Measurements from ENCODE around the gene MINDY4B.

MINDY4B gene

DNA sequence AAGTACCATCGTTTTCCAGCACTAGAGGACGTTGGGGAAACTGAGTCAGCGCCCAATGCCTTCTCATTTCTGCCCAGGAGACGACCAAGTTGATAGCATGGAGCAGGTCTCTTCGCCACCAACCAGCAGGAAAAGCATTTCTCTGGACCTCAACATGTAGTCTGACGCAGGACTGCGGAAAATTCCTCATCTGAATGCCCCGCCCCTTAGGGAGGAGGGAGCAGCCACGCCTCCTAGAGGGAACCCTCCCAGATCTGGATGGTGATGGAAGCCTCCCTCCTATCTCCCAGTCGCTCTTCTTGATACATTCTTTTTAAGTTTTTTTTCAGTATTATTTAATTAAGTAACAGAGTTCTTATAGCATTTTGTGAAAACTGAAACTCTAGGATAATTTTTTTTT, 17.4 kb upstream of the MINDY4B start:
- no peaks in the 10 kb centered on the region for H3K9me3 ChIP-seq (ENCODE audit: insufficient read depth, low read depth, low read length)
- 87% methylated on average over 9 of the region's 10 CpGs for WGBS
- H3K27ac ChIP-seq (ENCODE audit: low read depth, low read length), result no peak overlapping the region
- no peak overlapping the region for H3K4me3 ChIP-seq (ENCODE audit: low read length)
- no peaks in the 10 kb centered on the region for H3K27me3 ChIP-seq (ENCODE audit: insufficient read depth, low read length)
- no peak overlapping the region for H3K9ac ChIP-seq (ENCODE audit: low read depth, low read length)
- H3K36me3 ChIP-seq (ENCODE audit: insufficient read depth, low read length), result no peaks in the 10 kb centered on the region
- no peaks in the 10 kb centered on the region for H3K4me1 ChIP-seq (ENCODE audit: insufficient read depth, low read length)

DNA sequence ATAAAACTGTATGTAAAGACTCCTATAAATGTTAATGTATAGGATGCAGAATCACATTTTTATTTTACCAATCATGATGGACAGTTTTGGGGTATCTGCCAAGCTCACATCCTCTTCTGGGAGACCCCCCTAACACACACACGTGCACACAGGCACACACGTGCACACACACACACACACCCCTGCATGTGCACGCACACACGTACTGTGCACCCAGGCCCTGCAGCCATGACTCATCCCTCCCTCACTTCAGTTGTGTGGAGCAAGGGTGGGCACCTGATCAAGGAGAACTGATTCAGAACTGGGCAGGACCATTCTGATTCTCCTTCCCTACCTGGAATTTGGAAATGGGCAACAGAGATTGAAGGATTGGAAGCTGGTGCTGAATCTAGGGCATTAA, 16.0 kb upstream of the MINDY4B start:
- H3K9me3 ChIP-seq (ENCODE audit: insufficient read depth, low read depth, low read length), result no peaks in the 10 kb centered on the region
- no peaks in the 10 kb centered on the region for H3K27me3 ChIP-seq (ENCODE audit: insufficient read depth, low read length)
- H3K36me3 ChIP-seq (ENCODE audit: insufficient read depth, low read length), result no peaks in the 10 kb centered on the region
- WGBS, result 88% methylated on average over 4 of the region's 4 CpGs
- H3K27ac ChIP-seq (ENCODE audit: low read depth, low read length), result no peak overlapping the region
- no peak overlapping the region for H3K9ac ChIP-seq (ENCODE audit: low read depth, low read length)
- no peak overlapping the region for H3K4me3 ChIP-seq (ENCODE audit: low read length)
- no peaks in the 10 kb centered on the region for H3K4me1 ChIP-seq (ENCODE audit: insufficient read depth, low read length)

DNA sequence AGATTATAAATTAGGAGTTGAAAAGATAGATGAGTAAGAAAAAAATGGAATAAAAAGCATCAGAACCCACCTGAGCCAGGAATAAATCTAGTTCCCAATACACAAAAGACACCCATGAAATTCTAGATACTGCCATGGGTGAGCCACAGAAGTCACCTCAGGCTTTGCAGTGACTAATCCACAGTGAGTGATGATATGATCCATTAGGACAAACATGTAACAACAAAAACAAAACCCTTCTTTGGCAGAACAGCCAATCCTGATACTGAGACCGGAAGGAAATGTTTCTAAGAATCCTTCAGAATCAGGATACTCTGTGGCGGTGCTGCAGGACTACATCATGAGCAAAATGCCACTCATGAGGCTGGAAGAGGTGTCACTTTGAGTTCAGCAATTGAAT, 15.0 kb upstream of the MINDY4B start:
- H3K4me1 ChIP-seq (ENCODE audit: insufficient read depth, low read length), result no peaks in the 10 kb centered on the region
- no peak overlapping the region for H3K9ac ChIP-seq (ENCODE audit: low read depth, low read length)
- H3K27me3 ChIP-seq (ENCODE audit: insufficient read depth, low read length), result no peaks in the 10 kb centered on the region
- no peak overlapping the region for H3K4me3 ChIP-seq (ENCODE audit: low read length)
- no peaks in the 10 kb centered on the region for H3K9me3 ChIP-seq (ENCODE audit: insufficient read depth, low read depth, low read length)
- no peak overlapping the region for H3K27ac ChIP-seq (ENCODE audit: low read depth, low read length)
- no peaks in the 10 kb centered on the region for H3K36me3 ChIP-seq (ENCODE audit: insufficient read depth, low read length)
- 94% methylated on average over 2 of the region's 2 CpGs for WGBS

DNA sequence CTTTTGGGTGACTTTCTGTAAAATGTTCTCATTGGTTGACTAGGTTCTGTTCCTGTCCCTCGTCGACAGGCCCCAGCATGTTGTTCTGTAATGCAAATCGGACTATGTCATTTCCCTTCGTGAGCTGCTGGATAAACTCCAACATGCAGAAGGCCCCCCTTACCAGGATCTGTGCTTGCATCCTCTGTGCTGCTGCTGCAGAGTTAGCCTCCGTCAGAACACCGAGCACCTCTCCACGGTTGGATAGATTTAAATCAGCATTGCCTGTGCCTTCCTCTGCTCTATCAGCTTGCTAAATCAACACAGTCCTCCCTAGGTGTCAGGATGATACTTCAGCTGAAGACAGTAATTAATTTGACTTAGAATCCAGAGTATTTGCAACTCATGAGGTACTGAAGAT, 12.7 kb upstream of the MINDY4B start:
- no peak overlapping the region for H3K9ac ChIP-seq (ENCODE audit: low read depth, low read length)
- 44% methylated on average over 7 of the region's 7 CpGs for WGBS
- no peaks in the 10 kb centered on the region for H3K36me3 ChIP-seq (ENCODE audit: insufficient read depth, low read length)
- no peak overlapping the region for H3K4me3 ChIP-seq (ENCODE audit: low read length)
- no peaks in the 10 kb centered on the region for H3K27me3 ChIP-seq (ENCODE audit: insufficient read depth, low read length)
- H3K4me1 ChIP-seq (ENCODE audit: insufficient read depth, low read length), result no peaks in the 10 kb centered on the region
- no peak overlapping the region for H3K27ac ChIP-seq (ENCODE audit: low read depth, low read length)
- no peaks in the 10 kb centered on the region for H3K9me3 ChIP-seq (ENCODE audit: insufficient read depth, low read depth, low read length)

DNA sequence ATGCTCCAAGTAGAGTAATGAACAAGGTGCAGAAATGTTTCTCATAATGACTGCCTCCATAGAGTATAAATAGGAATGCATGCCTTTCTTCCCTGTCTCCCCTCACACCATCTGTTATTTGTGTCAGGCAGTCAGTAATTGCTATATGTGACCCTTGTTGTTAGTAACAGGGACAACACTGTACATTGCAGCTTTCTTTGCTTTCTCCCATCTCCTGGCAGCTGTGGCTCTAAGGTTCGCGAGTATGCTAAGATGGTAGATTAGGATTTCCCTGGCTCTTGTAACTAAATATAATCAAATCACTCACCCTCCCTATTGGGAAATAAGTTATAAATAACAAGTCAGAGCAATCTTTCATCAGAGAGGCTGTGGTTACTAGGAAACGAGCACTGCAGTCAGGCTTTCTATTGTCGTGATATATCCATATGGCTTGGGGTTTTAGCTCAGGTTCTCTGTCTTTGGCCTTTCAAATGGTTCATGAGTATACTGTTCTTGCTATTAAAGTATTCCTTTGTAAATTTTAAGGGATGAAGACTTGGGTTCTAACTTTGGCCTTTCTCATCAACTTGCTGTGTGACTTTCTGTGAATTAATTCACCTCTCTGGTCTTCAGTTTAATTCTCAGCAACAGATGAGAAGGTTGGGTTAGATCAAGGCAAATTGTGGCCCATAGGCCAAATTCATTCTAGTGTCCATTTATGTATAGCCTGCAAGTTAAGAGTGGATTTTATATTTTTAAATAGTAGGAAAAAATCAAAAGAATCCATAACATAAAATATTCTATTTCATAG, 8.1 kb upstream of the MINDY4B start:
- no peaks in the 10 kb centered on the region; the same call in 1 of the 2 replicates for H3K4me1 ChIP-seq (ENCODE audit: insufficient read depth, low read length)
- no peak overlapping the region for H3K9ac ChIP-seq (ENCODE audit: low read depth, low read length)
- no peak overlapping the region for H3K27ac ChIP-seq (ENCODE audit: low read depth, low read length)
- H3K36me3 ChIP-seq (ENCODE audit: insufficient read depth, low read length), result no peaks in the 10 kb centered on the region
- H3K9me3 ChIP-seq (ENCODE audit: insufficient read depth, low read depth, low read length), result no peaks in the 10 kb centered on the region
- no peak overlapping the region for H3K4me3 ChIP-seq (ENCODE audit: low read length)
- H3K27me3 ChIP-seq (ENCODE audit: insufficient read depth, low read length), result no peaks in the 10 kb centered on the region
- 98% methylated on average over 2 of the region's 4 CpGs for WGBS

DNA sequence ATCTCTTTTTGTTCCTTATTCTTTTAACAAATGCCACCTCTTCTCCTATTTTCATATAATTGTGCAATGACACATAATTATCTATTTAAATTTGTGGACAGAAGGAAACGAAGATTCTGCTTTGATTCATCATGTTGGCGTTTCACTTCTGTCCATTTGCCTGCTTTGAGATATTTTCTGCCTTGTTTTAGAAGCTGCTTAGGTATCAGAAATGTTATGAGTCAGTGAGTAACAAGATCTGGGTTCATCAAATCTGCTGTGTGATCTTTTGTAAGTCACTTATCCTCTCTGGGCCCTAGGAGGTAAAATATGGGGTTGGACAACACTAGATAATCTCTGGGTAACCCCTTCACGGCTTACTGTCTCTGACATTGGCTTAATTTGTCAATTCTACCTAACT, 7.3 kb upstream of the MINDY4B start:
- Histone ChIP-seq H3K9me3 (ENCODE audit: insufficient read depth, low read depth, low read length) (no peaks in the 10 kb centered on the region), H3K4me3 (ENCODE audit: low read length) (no peak overlapping the region), H3K27ac (ENCODE audit: low read depth, low read length) (no peak overlapping the region), H3K9ac (ENCODE audit: low read depth, low read length) (no peak overlapping the region), H3K36me3 (ENCODE audit: insufficient read depth, low read length) (no peaks in the 10 kb centered on the region), H3K27me3 (ENCODE audit: insufficient read depth, low read length) (no peaks in the 10 kb centered on the region), H3K4me1 (ENCODE audit: insufficient read depth, low read length) (no peaks in the 10 kb centered on the region; the same call in 1 of the 2 replicates)
- WGBS, result 95% methylated on average over 3 of the region's 3 CpGs

DNA sequence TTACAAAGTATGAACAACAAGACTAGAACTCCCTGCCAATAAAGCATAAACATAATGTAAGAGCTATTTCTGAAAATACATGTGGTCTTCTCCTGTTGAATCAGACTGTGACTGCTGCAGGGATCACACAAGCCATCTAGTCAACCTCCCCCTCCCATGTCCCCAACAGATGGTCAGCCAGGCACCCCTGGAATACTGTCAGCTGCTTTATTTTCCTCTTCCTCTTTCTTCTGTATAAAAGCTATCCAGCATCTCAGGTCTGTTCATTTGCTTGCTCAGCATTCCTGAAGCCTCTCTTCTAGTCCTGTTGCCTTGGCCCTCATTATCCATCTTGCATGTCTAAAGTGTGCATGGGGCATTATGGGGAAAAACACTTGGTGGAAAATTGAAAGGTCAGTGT, 6.5 kb upstream of the MINDY4B start:
- Histone ChIP-seq H3K9me3 (ENCODE audit: insufficient read depth, low read depth, low read length) (no peaks in the 10 kb centered on the region), H3K4me3 (ENCODE audit: low read length) (no peak overlapping the region), H3K9ac (ENCODE audit: low read depth, low read length) (no peak overlapping the region), H3K27ac (ENCODE audit: low read depth, low read length) (no peak overlapping the region), H3K4me1 (ENCODE audit: insufficient read depth, low read length) (no peaks in the 10 kb centered on the region; the same call in 1 of the 2 replicates), H3K36me3 (ENCODE audit: insufficient read depth, low read length) (no peaks in the 10 kb centered on the region), H3K27me3 (ENCODE audit: insufficient read depth, low read length) (no peaks in the 10 kb centered on the region)

DNA sequence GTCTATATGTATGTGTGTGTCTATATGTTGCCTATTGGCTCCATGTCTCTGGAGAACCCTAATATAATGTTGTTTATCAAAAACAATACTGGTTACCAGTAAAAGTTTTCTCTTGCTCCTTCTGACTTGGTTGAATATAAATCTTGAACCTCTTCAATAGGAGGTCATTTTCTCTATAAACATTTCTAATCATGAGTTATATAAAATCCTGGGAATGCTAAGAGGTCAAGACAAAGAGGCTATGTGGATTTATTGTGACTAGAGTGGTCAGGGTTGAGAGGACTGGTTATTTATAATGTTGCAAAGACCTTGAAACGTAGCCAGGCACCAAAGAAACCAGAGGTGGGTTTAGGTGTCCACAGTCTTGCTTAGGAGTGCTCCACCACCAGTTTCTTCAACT, 1.2 kb upstream of the MINDY4B start:
- Histone ChIP-seq H3K9me3 (ENCODE audit: insufficient read depth, low read depth, low read length) (no peaks in the 10 kb centered on the region), H3K4me1 (ENCODE audit: insufficient read depth, low read length) (no peaks in the 10 kb centered on the region; the same call in 1 of the 2 replicates), H3K36me3 (ENCODE audit: insufficient read depth, low read length) (no peaks in the 10 kb centered on the region), H3K9ac (ENCODE audit: low read depth, low read length) (no peak overlapping the region), H3K27me3 (ENCODE audit: insufficient read depth, low read length) (no peaks in the 10 kb centered on the region), H3K27ac (ENCODE audit: low read depth, low read length) (no peak overlapping the region), H3K4me3 (ENCODE audit: low read length) (no peak overlapping the region)
- 96% methylated on average over 1 of the region's 1 CpG for WGBS

DNA sequence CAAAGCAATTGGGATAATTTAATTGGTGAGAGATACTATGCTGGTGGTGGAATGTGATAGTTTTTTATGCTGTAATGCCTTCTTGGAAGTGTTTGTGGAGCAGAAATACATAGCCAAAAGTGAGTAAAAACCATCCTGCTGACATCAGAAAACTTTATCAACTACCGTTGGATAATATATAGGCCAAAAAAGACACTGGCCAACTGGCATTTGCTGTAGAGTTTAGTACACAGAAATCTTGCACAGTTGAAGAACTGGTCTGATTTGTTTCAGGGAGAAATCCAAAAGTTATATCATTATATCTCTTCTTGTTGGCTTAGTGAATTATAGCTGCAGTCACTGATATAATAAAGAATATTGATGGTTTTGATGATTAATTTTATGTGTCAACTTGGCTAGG, 507 bp upstream of the MINDY4B start:
- Histone ChIP-seq H3K36me3 (ENCODE audit: insufficient read depth, low read length) (no peaks in the 10 kb centered on the region), H3K27me3 (ENCODE audit: insufficient read depth, low read length) (no peaks in the 10 kb centered on the region), H3K4me3 (ENCODE audit: low read length) (no peak overlapping the region), H3K27ac (ENCODE audit: low read depth, low read length) (no peak overlapping the region), H3K9me3 (ENCODE audit: insufficient read depth, low read depth, low read length) (no peaks in the 10 kb centered on the region), H3K4me1 (ENCODE audit: insufficient read depth, low read length) (no peaks in the 10 kb centered on the region; the same call in 1 of the 2 replicates), H3K9ac (ENCODE audit: low read depth, low read length) (no peak overlapping the region)
- 89% methylated on average over 1 of the region's 1 CpG for WGBS

DNA sequence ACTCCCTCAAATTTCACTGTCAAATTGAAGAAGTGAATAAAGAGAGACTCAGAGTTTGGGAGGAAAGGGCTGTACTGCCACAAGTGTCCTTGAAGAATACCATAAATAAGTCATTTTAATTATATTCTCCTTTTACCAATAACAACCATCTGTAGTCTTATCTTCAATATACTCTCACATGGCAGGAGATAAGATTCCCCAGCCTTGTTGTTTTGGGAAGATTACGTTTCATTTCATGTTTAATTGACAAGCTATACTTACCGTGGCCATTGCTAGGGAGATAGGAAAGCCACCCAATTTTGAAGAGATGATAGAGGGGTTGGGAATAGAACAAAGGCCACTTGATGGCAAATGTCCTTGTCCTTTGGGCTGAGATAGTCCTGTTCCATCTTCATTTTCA, 2.3 kb downstream of the MINDY4B start:
- Histone ChIP-seq H3K27me3 (ENCODE audit: insufficient read depth, low read length) (no peaks in the 10 kb centered on the region), H3K9ac (ENCODE audit: low read depth, low read length) (no peak overlapping the region), H3K36me3 (ENCODE audit: insufficient read depth, low read length) (no peaks in the 10 kb centered on the region), H3K4me1 (ENCODE audit: insufficient read depth, low read length) (no peaks in the 10 kb centered on the region), H3K27ac (ENCODE audit: low read depth, low read length) (no peak overlapping the region), H3K4me3 (ENCODE audit: low read length) (no peak overlapping the region), H3K9me3 (ENCODE audit: insufficient read depth, low read depth, low read length) (no peaks in the 10 kb centered on the region)
- 94% methylated on average over 2 of the region's 2 CpGs for WGBS

DNA sequence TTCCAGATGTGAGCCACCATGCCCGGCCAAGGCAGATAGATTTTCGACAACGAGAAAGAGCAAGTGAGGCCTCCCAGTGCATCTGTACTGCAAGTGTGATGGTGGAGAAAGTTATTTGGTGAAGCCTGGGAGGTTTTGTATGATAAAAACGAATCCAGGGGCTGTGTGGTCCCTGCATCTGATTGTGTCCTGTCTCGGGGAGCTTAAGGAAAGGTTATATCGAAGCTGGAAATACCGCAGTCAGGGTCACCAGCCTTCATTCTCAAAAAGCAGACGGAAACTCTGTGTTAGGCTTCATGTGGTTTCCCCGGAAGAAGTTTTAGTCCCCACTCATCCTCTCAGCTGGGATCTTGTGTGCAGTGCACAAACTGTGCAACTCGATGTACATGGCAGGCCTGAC, 3.4 kb downstream of the MINDY4B start:
- Histone ChIP-seq H3K36me3 (ENCODE audit: insufficient read depth, low read length) (no peaks in the 10 kb centered on the region), H3K27ac (ENCODE audit: low read depth, low read length) (no peak overlapping the region), H3K27me3 (ENCODE audit: insufficient read depth, low read length) (no peaks in the 10 kb centered on the region), H3K4me1 (ENCODE audit: insufficient read depth, low read length) (no peaks in the 10 kb centered on the region), H3K9ac (ENCODE audit: low read depth, low read length) (no peak overlapping the region), H3K9me3 (ENCODE audit: insufficient read depth, low read depth, low read length) (no peaks in the 10 kb centered on the region), H3K4me3 (ENCODE audit: low read length) (no peak overlapping the region)
- WGBS, result 93% methylated on average over 10 of the region's 10 CpGs

DNA sequence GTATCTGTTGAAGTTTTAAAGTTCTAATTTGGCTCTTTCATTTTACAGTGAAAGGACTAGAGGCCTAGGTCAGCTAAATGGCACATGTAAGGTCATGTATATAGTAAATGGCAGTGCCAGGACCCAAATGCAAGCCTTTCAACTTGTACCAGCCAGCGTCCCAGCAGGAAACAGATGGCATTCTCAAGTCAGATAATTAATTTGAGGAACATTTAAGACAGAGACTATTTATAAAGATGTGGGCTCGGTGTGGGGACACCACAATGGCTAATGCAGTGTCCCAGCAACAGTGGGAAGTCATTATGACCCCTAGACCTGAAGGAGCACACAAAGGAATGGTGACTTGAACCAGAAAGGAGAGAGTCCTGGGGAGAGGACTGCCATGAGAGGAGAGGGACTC, 6.1 kb downstream of the MINDY4B start:
- Histone ChIP-seq H3K36me3 (ENCODE audit: insufficient read depth, low read length) (no peaks in the 10 kb centered on the region), H3K4me3 (ENCODE audit: low read length) (no peak overlapping the region), H3K27me3 (ENCODE audit: insufficient read depth, low read length) (no peaks in the 10 kb centered on the region), H3K9ac (ENCODE audit: low read depth, low read length) (no peak overlapping the region), H3K9me3 (ENCODE audit: insufficient read depth, low read depth, low read length) (no peaks in the 10 kb centered on the region), H3K27ac (ENCODE audit: low read depth, low read length) (no peak overlapping the region), H3K4me1 (ENCODE audit: insufficient read depth, low read length) (no peaks in the 10 kb centered on the region)
- WGBS, result 95% methylated on average over 2 of the region's 2 CpGs

Measured in HUES64 (cell line).